ENCODE data around the gene TEX53. TPM values are rescaled to one million over a fixed set of nuclear protein-coding genes. Genes with fewer than 3 reads are reported as not detected.

TEX53 gene
- total and polyA plus RNA-seq, 4 donors = not detected

DNA sequence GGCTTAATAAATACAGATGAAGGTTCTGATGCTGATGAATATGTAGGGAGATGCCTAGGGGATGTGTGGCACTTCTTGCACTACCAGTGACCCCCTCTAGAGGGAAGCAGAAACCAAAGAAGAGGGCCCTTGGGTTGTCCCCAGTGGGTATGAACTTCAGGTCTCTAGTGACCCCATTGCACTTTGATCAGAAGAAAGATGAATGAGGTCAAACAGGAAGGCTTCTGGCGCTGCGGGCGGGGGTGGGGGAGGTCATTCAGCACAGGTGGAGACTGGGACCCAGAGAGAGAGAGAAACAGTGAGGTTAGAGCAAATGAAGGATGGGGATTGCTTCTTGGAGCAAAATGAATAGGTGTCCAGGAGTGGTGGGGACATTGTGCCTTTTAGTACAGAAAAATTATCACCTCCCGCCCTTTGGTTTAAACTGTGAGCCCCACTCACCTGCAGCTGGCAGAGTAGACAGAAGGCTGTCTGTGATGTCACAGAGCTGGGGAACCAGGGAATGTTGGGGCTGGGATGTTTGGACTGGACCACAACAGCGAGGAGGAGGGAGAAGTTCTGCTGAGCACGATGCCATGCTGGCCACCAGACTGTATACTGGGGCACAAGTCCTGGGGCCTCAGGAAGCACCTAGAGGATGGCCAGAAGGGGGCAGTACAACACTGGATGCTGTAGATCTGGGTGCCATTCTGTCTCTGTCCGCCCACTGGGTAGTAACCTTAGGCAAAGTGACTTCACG, 24.2 kb upstream of the TEX53 start, which contains the start of gene TEX48:
TSS of gene TEX48 (minus strand) at position 599 of the 739 bp plus-strand sequence. CDS start 10,469 bp downstream, outside the sequence.
- Histone ChIP-seq H3K27ac (ENCODE audit: low read depth, low read length) (no peak within 1 kb of the TSS), H3K4me1 (ENCODE audit: control insufficient read depth, insufficient read depth, low read length) (no peaks in the 10 kb centered on the region), H3K27me3 (ENCODE audit: control insufficient read depth, insufficient read depth, low read length) (no peaks in the 10 kb centered on the region), H3K36me3 (ENCODE audit: control insufficient read depth, insufficient read depth, low read length) (no peaks in the 10 kb centered on the region), H3K9me3 (ENCODE audit: control insufficient read depth, insufficient read depth, low read length) (no peaks in the 10 kb centered on the region), H3K4me3 (ENCODE audit: low read depth, low read length) (no peak within 1 kb of the TSS)
- DNase-seq (ENCODE audit: low read depth in 4 of 6, low spot score in 6 of 6) = peak in 2 of 6 donors; percentile 40 to 63
- WGBS (ENCODE audit: insufficient coverage) = 81% methylated on average over 6 of the region's 8 CpGs

DNA sequence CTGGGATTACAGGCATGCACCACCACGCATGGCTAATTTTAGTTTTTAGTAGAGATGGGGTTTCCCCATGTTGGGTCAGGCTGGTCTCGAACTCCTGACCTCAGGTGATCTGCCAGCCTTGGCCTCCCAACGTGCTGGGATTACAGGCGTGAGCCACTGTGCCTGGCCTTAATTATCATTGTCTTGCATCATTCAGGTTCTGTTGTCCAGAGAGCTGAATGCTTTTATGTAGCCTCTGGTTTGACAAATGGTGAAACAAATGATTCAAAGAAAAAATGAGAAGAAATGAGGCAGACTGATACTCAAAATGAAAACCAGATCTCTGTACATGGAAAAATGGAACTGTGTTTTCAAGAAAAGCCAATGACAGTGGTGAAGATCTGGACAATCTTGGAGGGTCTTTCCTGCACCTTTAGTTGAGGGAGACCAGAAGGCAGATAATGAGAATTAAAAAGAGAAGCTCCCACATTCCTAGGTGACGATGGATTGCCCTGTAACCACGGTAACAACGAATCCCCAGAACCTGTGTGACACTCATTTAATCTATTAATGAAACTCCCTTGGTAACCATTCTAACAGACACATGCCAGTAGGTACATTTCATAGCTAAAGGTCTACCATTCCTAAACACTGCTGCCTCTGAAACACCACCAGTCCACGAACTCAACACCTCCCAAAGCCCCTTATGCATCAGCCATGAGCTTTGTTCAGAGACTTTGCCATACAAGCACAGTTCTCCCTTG, 22.8 kb upstream of the TEX53 start:
- no peaks in the 10 kb centered on the region for H3K4me1 ChIP-seq (ENCODE audit: control insufficient read depth, insufficient read depth, low read length)
- H3K36me3 ChIP-seq (ENCODE audit: control insufficient read depth, insufficient read depth, low read length) = no peaks in the 10 kb centered on the region
- H3K9me3 ChIP-seq (ENCODE audit: control insufficient read depth, insufficient read depth, low read length) = no peaks in the 10 kb centered on the region
- H3K27ac ChIP-seq (ENCODE audit: low read depth, low read length) = no peak overlapping the region
- DNase-seq (ENCODE audit: low read depth in 4 of 6, low spot score in 6 of 6) = peak in 1 of 6 donors; percentile 74
- no peak overlapping the region for H3K4me3 ChIP-seq (ENCODE audit: low read depth, low read length)
- 57% methylated on average over 8 of the region's 8 CpGs for WGBS (ENCODE audit: insufficient coverage)
- H3K27me3 ChIP-seq (ENCODE audit: control insufficient read depth, insufficient read depth, low read length) = no peaks in the 10 kb centered on the region

DNA sequence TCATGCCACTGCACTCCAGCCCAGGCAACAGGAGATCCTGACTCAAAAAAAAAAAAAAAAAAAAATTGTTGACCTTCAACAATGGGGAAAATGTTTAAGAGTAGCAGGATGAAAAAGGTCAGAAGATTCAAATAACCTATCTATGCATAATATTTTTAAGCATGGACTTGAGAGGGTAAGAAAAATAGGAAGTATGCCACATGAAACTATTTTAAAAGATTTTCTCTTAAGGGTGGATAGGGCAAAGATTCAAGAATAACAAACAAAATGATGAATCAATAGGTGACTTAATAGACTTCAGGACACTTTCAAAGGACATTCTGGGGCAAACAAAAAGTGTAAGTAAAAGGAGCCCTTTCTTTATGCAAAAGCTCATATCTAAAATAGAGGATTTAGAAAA, 21.2 kb upstream of the TEX53 start:
- H3K4me1 ChIP-seq (ENCODE audit: control insufficient read depth, insufficient read depth, low read length) = no peaks in the 10 kb centered on the region
- no peak overlapping the region for H3K4me3 ChIP-seq (ENCODE audit: low read depth, low read length)
- H3K9me3 ChIP-seq (ENCODE audit: control insufficient read depth, insufficient read depth, low read length) = no peaks in the 10 kb centered on the region
- H3K27ac ChIP-seq (ENCODE audit: low read depth, low read length) = no peak overlapping the region
- H3K36me3 ChIP-seq (ENCODE audit: control insufficient read depth, insufficient read depth, low read length) = no peaks in the 10 kb centered on the region
- DNase-seq (ENCODE audit: low read depth in 4 of 6, low spot score in 6 of 6) = no peak
- H3K27me3 ChIP-seq (ENCODE audit: control insufficient read depth, insufficient read depth, low read length) = no peaks in the 10 kb centered on the region

DNA sequence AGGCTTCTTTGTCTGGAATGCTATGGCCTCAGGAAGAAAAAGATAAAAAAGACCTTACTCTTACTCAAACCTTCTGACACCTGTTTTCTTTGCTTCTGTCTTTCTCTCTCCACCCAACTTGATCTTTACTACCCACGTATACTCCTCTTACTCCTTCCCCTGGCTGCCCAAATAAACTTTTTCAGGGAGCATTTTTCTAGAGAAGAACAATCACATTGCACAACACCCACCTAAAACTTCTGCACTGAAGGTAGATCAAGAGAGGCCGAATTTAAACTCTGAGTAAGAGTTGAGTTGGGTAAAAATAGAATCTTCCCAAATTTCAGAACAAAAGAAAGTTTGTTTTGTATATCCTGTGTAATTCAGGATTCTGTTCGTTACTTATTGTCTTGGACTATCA, 20.5 kb upstream of the TEX53 start:
- no peak overlapping the region for H3K4me3 ChIP-seq (ENCODE audit: low read depth, low read length)
- WGBS (ENCODE audit: insufficient coverage) = 80% methylated on average over 1 of the region's 3 CpGs
- no peaks in the 10 kb centered on the region for H3K4me1 ChIP-seq (ENCODE audit: control insufficient read depth, insufficient read depth, low read length)
- H3K27ac ChIP-seq (ENCODE audit: low read depth, low read length) = no peak overlapping the region
- no peaks in the 10 kb centered on the region for H3K27me3 ChIP-seq (ENCODE audit: control insufficient read depth, insufficient read depth, low read length)
- no peaks in the 10 kb centered on the region for H3K9me3 ChIP-seq (ENCODE audit: control insufficient read depth, insufficient read depth, low read length)
- H3K36me3 ChIP-seq (ENCODE audit: control insufficient read depth, insufficient read depth, low read length) = no peaks in the 10 kb centered on the region
- DNase-seq (ENCODE audit: low read depth in 4 of 6, low spot score in 6 of 6) = no peak

DNA sequence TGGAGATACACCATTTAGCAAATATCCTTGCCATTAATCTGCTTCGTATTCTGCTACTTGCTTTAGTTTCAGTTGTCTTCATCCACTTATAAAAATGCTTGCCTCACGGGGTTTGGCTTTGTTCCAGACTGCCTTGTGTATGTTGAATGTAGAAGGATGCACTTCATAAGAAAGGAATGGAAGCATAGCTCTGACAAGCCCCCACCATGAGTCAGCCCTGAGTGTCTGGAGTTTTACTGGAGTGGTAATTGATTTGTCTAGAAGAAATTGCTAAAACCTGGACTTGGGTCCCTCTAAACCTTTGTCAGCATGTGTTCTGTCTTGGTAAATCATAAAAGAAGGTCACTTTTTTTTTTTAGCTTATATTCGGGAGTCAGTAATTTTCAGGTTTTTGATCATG, 19.8 kb upstream of the TEX53 start:
- Histone ChIP-seq H3K4me3 (ENCODE audit: low read depth, low read length) (no peak overlapping the region), H3K9me3 (ENCODE audit: control insufficient read depth, insufficient read depth, low read length) (no peaks in the 10 kb centered on the region), H3K4me1 (ENCODE audit: control insufficient read depth, insufficient read depth, low read length) (no peaks in the 10 kb centered on the region), H3K27ac (ENCODE audit: low read depth, low read length) (no peak overlapping the region), H3K27me3 (ENCODE audit: control insufficient read depth, insufficient read depth, low read length) (no peaks in the 10 kb centered on the region), H3K36me3 (ENCODE audit: control insufficient read depth, insufficient read depth, low read length) (no peaks in the 10 kb centered on the region)
- WGBS (ENCODE audit: insufficient coverage) = 30% methylated on average over 2 of the region's 3 CpGs
- DNase-seq (ENCODE audit: low read depth in 4 of 6, low spot score in 6 of 6) = peak in 3 of 6 donors; percentile 14 to 76 (median 42)

DNA sequence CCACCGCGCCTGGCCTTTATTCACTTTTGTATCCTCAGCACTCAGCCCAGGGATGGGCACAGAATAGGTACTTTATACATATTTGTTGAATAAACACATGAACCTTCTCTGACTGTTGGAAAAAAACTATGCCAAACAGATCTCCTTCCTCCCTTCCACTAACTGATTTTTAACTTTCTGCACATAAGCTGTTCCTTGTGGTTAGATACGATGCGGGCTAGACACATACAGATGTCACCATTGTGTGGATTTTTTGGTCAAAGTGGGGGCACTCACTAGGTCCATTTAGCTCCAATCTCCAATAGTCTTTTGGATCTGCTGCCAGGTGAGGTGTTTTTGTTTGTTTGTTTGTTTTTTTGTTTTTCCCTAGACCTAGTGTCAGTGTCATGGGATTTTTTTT, 19.3 kb upstream of the TEX53 start:
- Histone ChIP-seq H3K27me3 (ENCODE audit: control insufficient read depth, insufficient read depth, low read length) (no peaks in the 10 kb centered on the region), H3K36me3 (ENCODE audit: control insufficient read depth, insufficient read depth, low read length) (no peaks in the 10 kb centered on the region)
- no CpG with 5 or more reads among the region's 4 CpGs for WGBS (ENCODE audit: insufficient coverage)

DNA sequence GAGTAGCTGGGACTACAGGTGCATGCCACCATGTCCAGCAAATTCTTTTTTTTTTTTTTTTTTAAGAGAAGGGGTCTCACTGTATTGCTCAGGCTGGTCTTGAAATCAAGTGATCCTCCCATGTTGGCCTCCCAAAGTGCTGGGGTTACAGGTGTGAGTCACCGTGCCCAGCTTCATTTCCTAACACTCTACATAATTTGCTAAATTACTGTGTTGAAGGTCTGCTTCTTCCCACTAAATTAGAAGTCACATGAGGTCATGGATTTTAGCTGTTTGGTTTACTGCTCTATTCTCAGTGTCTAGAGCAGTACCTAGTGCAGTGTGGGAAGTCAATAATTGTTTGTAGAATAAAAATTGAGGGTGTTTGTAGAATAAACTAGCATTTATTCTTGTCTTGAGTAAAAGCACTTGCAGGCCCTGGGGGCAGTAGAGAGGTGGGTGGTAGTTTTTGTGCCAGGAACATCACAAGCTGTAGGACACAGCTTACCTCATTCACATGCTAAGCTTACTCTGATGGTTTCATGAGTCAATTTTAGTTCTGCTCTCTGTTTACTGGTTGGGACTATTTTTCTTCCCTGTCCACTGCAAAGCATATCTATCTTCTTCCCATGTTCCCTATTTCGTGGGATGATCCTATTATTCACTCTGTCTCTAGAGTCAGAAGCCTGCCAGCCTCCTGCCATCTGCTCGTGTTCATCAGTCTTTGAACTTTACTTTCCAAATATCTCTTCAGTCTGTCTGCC, 17.4 kb upstream of the TEX53 start:
- no peak overlapping the region for H3K27ac ChIP-seq (ENCODE audit: low read depth, low read length)
- DNase-seq (ENCODE audit: low read depth in 4 of 6, low spot score in 6 of 6) = no peak
- H3K4me1 ChIP-seq (ENCODE audit: control insufficient read depth, insufficient read depth, low read length) = no peaks in the 10 kb centered on the region
- H3K27me3 ChIP-seq (ENCODE audit: control insufficient read depth, insufficient read depth, low read length) = no peaks in the 10 kb centered on the region
- no peaks in the 10 kb centered on the region for H3K36me3 ChIP-seq (ENCODE audit: control insufficient read depth, insufficient read depth, low read length)
- no peaks in the 10 kb centered on the region for H3K9me3 ChIP-seq (ENCODE audit: control insufficient read depth, insufficient read depth, low read length)
- WGBS (ENCODE audit: insufficient coverage) = 67% methylated on average over 2 of the region's 3 CpGs
- H3K4me3 ChIP-seq (ENCODE audit: low read depth, low read length) = no peak overlapping the region

More for the DNA sequence above, 19.3 kb upstream of the TEX53 start:
- Histone ChIP-seq H3K4me3 (ENCODE audit: low read depth, low read length) (no peak overlapping the region), H3K27ac (ENCODE audit: low read depth, low read length) (no peak overlapping the region), H3K9me3 (ENCODE audit: control insufficient read depth, insufficient read depth, low read length) (no peaks in the 10 kb centered on the region), H3K4me1 (ENCODE audit: control insufficient read depth, insufficient read depth, low read length) (no peaks in the 10 kb centered on the region)
- no peak for DNase-seq (ENCODE audit: low read depth in 4 of 6, low spot score in 6 of 6)

DNA sequence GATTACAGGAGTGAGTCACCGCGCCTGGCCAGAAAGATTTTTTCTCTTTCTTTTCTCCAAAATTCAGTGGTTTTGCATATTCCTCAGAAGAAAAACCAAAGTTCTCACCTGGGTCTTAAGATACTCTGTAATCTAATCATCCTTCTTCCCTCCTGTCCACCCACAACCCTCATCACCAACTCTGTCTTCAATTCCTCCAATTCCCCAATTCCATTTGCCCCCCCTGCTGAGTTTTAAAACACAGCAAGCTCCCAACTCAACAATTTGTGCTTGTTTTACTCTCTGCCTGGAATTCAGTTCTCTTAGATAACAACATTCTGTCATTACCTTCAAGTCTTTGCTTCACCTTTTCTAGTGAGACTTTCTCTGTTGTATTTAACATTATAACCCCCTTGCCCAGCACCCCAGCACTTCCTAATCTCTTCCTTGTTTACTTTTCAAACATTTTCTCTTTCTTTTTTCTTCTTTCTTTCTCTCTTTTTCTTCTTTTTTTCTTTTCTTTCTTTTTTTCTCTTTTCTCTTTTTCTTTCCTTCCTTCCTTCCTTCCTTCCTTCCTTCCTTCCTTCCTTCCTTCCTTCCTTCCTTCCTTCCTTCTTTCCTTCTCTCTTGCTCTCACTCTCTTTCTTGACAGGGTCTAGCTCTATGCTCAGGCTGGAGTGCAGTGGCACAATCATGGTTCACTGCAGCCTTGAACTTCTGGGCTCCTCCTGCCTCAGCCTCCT, 16.6 kb upstream of the TEX53 start:
- Histone ChIP-seq H3K36me3 (ENCODE audit: control insufficient read depth, insufficient read depth, low read length) (no peaks in the 10 kb centered on the region), H3K4me1 (ENCODE audit: control insufficient read depth, insufficient read depth, low read length) (no peaks in the 10 kb centered on the region), H3K27me3 (ENCODE audit: control insufficient read depth, insufficient read depth, low read length) (no peaks in the 10 kb centered on the region), H3K9me3 (ENCODE audit: control insufficient read depth, insufficient read depth, low read length) (no peaks in the 10 kb centered on the region), H3K27ac (ENCODE audit: low read depth, low read length) (no peak overlapping the region), H3K4me3 (ENCODE audit: low read depth, low read length) (no peak overlapping the region)
- 100% methylated on average over 2 of the region's 2 CpGs for WGBS (ENCODE audit: insufficient coverage)
- DNase-seq (ENCODE audit: low read depth in 4 of 6, low spot score in 6 of 6) = no peak

DNA sequence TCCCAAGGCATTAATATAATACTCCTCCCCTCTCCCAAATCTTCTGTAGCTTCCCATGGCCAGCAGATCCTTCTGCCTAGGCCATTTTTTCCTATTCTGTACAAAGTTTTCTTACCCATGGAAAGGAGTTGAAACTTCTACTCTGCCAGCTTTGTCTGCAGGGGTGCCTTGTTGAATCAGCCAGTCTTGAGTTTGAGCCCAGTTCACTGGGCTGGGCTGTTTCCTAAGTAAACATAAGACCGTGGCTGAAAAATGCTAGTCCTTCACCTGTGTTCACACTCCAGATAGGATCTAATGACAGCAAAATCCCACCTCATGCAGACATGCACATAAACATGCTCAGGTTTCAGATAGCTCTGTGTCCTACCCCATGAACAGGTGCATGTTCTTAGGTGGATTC, 14.0 kb upstream of the TEX53 start:
- no peaks in the 10 kb centered on the region for H3K4me1 ChIP-seq (ENCODE audit: control insufficient read depth, insufficient read depth, low read length)
- H3K27ac ChIP-seq (ENCODE audit: low read depth, low read length) = no peak overlapping the region
- WGBS (ENCODE audit: insufficient coverage) = 25% methylated on average over 1 of the region's 1 CpG
- no peak overlapping the region for H3K4me3 ChIP-seq (ENCODE audit: low read depth, low read length)
- no peaks in the 10 kb centered on the region for H3K36me3 ChIP-seq (ENCODE audit: control insufficient read depth, insufficient read depth, low read length)
- no peaks in the 10 kb centered on the region for H3K9me3 ChIP-seq (ENCODE audit: control insufficient read depth, insufficient read depth, low read length)
- DNase-seq (ENCODE audit: low read depth in 4 of 6, low spot score in 6 of 6) = no peak
- H3K27me3 ChIP-seq (ENCODE audit: control insufficient read depth, insufficient read depth, low read length) = no peaks in the 10 kb centered on the region
